CD4-positive, alpha-beta T cell treated with Interleukin-21 for 1 hour (primary cell): ENCODE results near the gene GAB2.
"Not testable (repeated sequence)": the region's sequence is repeated elsewhere in the genome, so short reads cannot be mapped to it uniquely, and the experiment has no call there.

ENCODE experiments used
- DNase-seq: peaks from one replicate; pipeline ENCODE4 v3.0.0-alpha.2; 2020

GAB2 gene

GRCh38 chr11:78417175-78417887, at the start of gene GAB2:
Gene GAB2 (minus strand): TSS chr11:78417820. CDS start chr11:78417720, 100 bp downstream.
- no peak for DNase-seq

GRCh38 chr11:78467370-78467769, 49.8 kb upstream of the GAB2 start:
- no peak for DNase-seq

- peak; percentile 55 for DNase-seq
These were observed 47.7 kb upstream of the GAB2 start for GRCh38 chr11:78465169-78465942.

GRCh38 chr11:78464787-78465168, 47.2 kb upstream of the GAB2 start:
- DNase-seq, result not testable (repeated sequence)

- DNase-seq, result no peak
These were observed 42.9 kb upstream of the GAB2 start for GRCh38 chr11:78460471-78460870.

- no peak for DNase-seq
These were observed 42.1 kb upstream of the GAB2 start for GRCh38 chr11:78459738-78460137.

- DNase-seq, result no peak
These were observed 39.8 kb upstream of the GAB2 start for GRCh38 chr11:78457448-78457847.

GRCh38 chr11:78453140-78453935, 35.7 kb upstream of the GAB2 start:
- DNase-seq, result no peak

GRCh38 chr11:78451371-78452150, 33.9 kb upstream of the GAB2 start:
- no peak for DNase-seq

- no peak for DNase-seq
These were observed 33.2 kb upstream of the GAB2 start for GRCh38 chr11:78450866-78451265.

GRCh38 chr11:78449866-78450265, 32.2 kb upstream of the GAB2 start:
- no peak for DNase-seq

- DNase-seq, result no peak
These were observed 28.6 kb upstream of the GAB2 start for GRCh38 chr11:78446210-78446609.

- DNase-seq, result no peak
These were observed 27.1 kb upstream of the GAB2 start for GRCh38 chr11:78444726-78445125.

- DNase-seq, result no peak
These were observed 24.3 kb upstream of the GAB2 start for GRCh38 chr11:78441956-78442355.

GRCh38 chr11:78438298-78438975, 20.8 kb upstream of the GAB2 start:
- no peak for DNase-seq

GRCh38 chr11:78432956-78433355, 15.3 kb upstream of the GAB2 start:
- DNase-seq, result no peak

- no peak for DNase-seq
These were observed 14.5 kb upstream of the GAB2 start for GRCh38 chr11:78432058-78432515.

- DNase-seq, result no peak
These were observed 12.0 kb upstream of the GAB2 start for GRCh38 chr11:78429660-78430059.

- DNase-seq, result no peak
These were observed 11.6 kb upstream of the GAB2 start for GRCh38 chr11:78429209-78429608.

GRCh38 chr11:78428773-78429172, 11.2 kb upstream of the GAB2 start:
- no peak for DNase-seq

- DNase-seq, result no peak
These were observed 10.6 kb upstream of the GAB2 start for GRCh38 chr11:78428266-78428636.

- DNase-seq, result no peak
These were observed 10.1 kb upstream of the GAB2 start for GRCh38 chr11:78427615-78428265.
